Vagina (tissue), 2 donors: ENCODE data around the gene ARHGAP33.

ENCODE experiments used
- CTCF ChIP-seq, 3 experiments: fragments of 450-650 bp in 2 of 3; fragments of 200-600 bp in 1 of 3; sonication (generic) in 1 of 3; IDR thresholded peaks; one replicate each; pipeline ENCODE4 v1.5.1; 2017 to 2019; ENCODE audit warnings: antibody characterized with exemption in 3 of 3, mild to moderate bottlenecking in 2 of 3, moderate library complexity in 2 of 3
- POLR2A ChIP-seq, 2 donors: fragments of 450-650 bp; IDR thresholded peaks; one replicate each; pipeline ENCODE4 v1.6.1; 2017; ENCODE audit warnings: antibody characterized with exemption in 2 of 2, mild to moderate bottlenecking in 2 of 2, moderate library complexity in 2 of 2
- POLR2AphosphoS5 ChIP-seq, 2 donors: sonication (generic); formaldehyde crosslinking; IDR thresholded peaks; one replicate each; pipeline ENCODE4 v1.9.0; 2017; ENCODE audit warnings: antibody characterized with exemption in 2 of 2, mild to moderate bottlenecking in 2 of 2, low read depth in 1 of 2; ENCODE audit not compliant: insufficient read depth in 1 of 2

GRCh38 chr19:35818445-35818844 is 43.1 kb downstream of the ARHGAP33 start:
- no peak for TF ChIP-seq CTCF (IDR thresholded peaks at IDR 0.05)
- no peak for TF ChIP-seq POLR2AphosphoS5 (IDR thresholded peaks at IDR 0.05; ENCODE audit: insufficient read depth in 1 of 2, low read depth in 1 of 2)
- no peak for TF ChIP-seq POLR2A (IDR thresholded peaks at IDR 0.05)
